GM10266 (cell line): ENCODE measurements around the gene FAM210A.
A peak's percentile ranks its signal among the peaks of the same experiment; 100 is the strongest.
"Not testable (repeated sequence)": the region's sequence is repeated elsewhere in the genome, so short reads cannot be mapped to it uniquely, and the experiment has no call there.

Source experiments
- DNase-seq: peaks from one replicate; pipeline ENCODE4 v3.0.0; 2012; ENCODE audit errors: extremely low spot score
- CTCF ChIP-seq: IDR thresholded peaks from 2 replicates; pipeline ENCODE4 v1.5.1; 2012; ENCODE audit warnings: mild to moderate bottlenecking, low read depth; ENCODE audit not compliant: control insufficient read depth, insufficient read depth; ENCODE audit errors: missing control alignments

FAM210A gene

DNA sequence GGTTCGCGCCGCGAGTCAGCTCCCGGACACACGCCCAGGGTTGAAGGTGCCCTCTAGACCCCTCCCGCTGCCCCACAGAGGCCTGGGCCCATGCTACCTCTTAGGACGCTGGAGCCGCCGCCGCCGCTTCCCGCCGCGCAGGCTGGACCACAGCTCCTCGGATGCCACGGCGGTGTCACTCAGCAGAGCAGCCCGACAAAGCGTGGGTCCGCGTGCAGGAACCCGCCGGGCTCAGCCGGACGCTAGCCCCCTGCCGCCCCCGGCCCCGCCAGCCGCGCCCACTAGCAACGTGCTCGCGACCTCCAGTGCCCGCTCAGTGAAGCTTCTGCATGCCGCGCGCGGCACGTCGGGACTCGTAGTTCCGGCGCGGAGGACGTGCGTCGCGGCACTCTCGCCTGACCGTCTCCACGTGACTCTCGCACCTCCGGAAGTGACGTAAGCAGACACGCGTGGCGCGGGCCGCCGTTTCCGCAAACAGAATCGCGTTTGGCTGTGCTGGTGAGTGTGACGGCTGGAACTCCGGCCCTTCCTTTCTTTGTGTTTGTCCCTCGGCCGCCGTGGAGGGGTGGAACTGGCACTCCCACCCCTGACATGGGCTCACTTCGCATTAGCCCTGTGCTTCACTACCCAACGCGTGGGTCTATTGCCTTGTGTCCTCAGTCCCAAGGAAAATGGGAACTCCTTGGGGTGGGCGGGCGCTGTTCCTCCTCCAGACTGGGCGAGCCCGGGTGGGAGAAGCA is at the start of gene FAM210A, which contains the start of gene RNMT:
TSS of gene FAM210A (minus strand) at position 327 of the 740 bp plus-strand sequence. CDS start 44,481 bp downstream, outside the sequence.
TSS of gene RNMT (plus strand) at position 442 of the 740 bp plus-strand sequence. CDS start 4,845 bp downstream, outside the sequence.
- TF ChIP-seq CTCF, result peak; percentile 40
- peak; percentile 92 for DNase-seq

DNA sequence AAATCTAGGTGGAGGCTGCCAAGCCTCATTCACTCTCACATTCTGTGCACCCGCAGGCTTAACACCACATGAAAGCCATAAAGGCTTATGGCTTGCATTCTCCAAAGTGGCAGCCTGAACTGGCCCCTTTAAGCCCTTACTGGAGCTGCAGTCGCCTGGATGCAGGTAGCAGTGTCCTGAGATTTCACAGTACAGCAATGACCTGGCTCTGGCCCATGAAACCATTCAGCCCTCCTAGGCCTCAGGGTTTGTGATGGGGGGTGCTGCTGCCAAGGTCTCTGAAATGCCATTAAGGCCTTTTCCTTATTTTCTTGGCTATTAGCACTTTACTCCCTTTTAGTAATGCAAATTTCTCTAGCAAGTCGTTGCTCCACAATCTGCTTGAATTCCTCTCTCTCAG is 48.7 kb upstream of the FAM210A start:
- DNase-seq, result no peak
- TF ChIP-seq CTCF, result no peak

GRCh38 chr18:13762690-13763439 is 36.5 kb upstream of the FAM210A start:
- DNase-seq, result no peak
- no peak for TF ChIP-seq CTCF

GRCh38 chr18:13760047-13760446 is 33.7 kb upstream of the FAM210A start:
- no peak for TF ChIP-seq CTCF
- DNase-seq, result no peak

DNA sequence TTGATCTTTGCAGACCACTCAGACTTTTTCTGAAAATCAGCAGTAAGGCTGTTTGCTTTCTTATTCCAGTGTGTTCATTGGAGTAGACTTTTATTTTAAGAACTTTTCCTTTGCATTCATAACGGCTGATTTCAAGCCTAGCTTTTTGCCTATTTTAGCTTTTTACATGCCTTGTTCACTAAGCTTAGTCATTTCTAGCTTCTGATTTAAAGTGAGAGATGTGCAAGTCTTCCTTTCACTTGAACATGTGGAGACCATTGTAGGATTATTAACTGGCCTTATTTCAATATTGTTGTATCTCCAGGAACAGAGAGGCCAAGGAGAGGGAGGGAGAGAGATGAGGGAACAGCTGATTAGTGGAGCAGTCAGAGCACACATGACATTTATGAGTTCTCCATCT is 32.3 kb upstream of the FAM210A start:
- no peak for TF ChIP-seq CTCF
- no peak for DNase-seq

GRCh38 chr18:13756671-13757070 is 30.3 kb upstream of the FAM210A start:
- TF ChIP-seq CTCF, result no peak
- no peak for DNase-seq

GRCh38 chr18:13756261-13756660 is 29.9 kb upstream of the FAM210A start:
- no peak for DNase-seq
- no peak for TF ChIP-seq CTCF

- not testable (repeated sequence) for DNase-seq
Observed at GRCh38 chr18:13751599-13751998, 25.2 kb upstream of the FAM210A start.
